Lower leg skin (tissue), 3 donors: Measurements from ENCODE around the gene ZIM2.

ENCODE experiments used
- POLR2A ChIP-seq, 2 donors: fragments of 450-650 bp; IDR thresholded peaks; one replicate each; pipeline ENCODE4 v1.6.1; 2016 to 2017; ENCODE audit warnings: antibody characterized with exemption in 2 of 2, mild to moderate bottlenecking in 1 of 2, moderate library complexity in 1 of 2
- TF ChIP-seq, protein P1 (sequence below), 3 donors: fragments of 450-650 bp; IDR thresholded peaks; one replicate each; pipeline ENCODE4 v1.5.1; 2016; ENCODE audit warnings: antibody characterized with exemption in 3 of 3, mild to moderate bottlenecking in 3 of 3, moderate library complexity in 2 of 3

DNA sequence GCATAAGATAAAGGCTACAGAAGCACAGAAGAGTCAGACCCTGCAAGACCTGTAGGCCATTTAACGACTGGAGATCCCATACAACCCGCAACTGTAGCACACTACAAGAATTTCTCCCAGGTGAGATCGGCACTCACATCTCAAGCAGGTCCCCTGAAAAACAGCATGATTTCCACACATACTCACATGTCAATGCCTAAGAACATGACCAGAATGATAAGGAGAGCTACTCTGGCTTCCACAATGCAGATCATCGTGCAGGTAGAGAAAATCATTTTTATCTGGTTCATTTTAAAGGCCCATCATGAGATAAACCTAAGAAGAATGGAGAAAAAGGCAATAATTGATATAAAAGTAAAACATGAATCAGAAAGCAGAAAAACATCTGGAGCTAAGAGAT is 17.5 kb upstream of the ZIM2 start:
- TF ChIP-seq POLR2A (IDR thresholded peaks at IDR 0.05) = no peak
- TF ChIP-seq, protein P1, sequence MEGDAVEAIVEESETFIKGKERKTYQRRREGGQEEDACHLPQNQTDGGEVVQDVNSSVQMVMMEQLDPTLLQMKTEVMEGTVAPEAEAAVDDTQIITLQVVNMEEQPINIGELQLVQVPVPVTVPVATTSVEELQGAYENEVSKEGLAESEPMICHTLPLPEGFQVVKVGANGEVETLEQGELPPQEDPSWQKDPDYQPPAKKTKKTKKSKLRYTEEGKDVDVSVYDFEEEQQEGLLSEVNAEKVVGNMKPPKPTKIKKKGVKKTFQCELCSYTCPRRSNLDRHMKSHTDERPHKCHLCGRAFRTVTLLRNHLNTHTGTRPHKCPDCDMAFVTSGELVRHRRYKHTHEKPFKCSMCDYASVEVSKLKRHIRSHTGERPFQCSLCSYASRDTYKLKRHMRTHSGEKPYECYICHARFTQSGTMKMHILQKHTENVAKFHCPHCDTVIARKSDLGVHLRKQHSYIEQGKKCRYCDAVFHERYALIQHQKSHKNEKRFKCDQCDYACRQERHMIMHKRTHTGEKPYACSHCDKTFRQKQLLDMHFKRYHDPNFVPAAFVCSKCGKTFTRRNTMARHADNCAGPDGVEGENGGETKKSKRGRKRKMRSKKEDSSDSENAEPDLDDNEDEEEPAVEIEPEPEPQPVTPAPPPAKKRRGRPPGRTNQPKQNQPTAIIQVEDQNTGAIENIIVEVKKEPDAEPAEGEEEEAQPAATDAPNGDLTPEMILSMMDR (IDR thresholded peaks at IDR 0.05) = no peak
